Skin epidermis (tissue), 12 donors: ENCODE results near the gene PIGU.
"Not testable (repeated sequence)": the region's sequence is repeated elsewhere in the genome, so short reads cannot be mapped to it uniquely, and the experiment has no call there.

Source experiments
- H3K27ac ChIP-seq, 21 experiments: fragments of 200-600 bp; sonication (generic) in 11 of 21; one replicate each; pipeline ENCODE4 v1.5.0; 2020; ENCODE audit warnings: mild to moderate bottlenecking in 3 of 21, inconsistent platforms in 2 of 21, moderate library complexity in 2 of 21
- H3K4me3 ChIP-seq, 7 experiments: fragments of 200-600 bp; sonication (generic) in 2 of 7; one replicate each; pipeline ENCODE4 v1.5.0; 2020; ENCODE audit warnings: inconsistent platforms in 2 of 7, mild to moderate bottlenecking in 2 of 7, moderate library complexity in 1 of 7

Gene PIGU

GRCh38 chr20:34528921-34529297, 148.0 kb downstream of the PIGU start:
- Histone ChIP-seq H3K27ac (peak overlapping the region in 3 of 21 experiments; percentile 2 to 67 (median 20)), H3K4me3 (no peak overlapping the region)

- H3K27ac ChIP-seq = peak overlapping the region in 8 of 21 experiments; percentile 16 to 78 (median 62)
- no peak overlapping the region for H3K4me3 ChIP-seq
Measured at GRCh38 chr20:34527016-34527415, 149.9 kb downstream of the PIGU start.

- Histone ChIP-seq H3K4me3 (no peak overlapping the region), H3K27ac (peak overlapping the region in 17 of 21 experiments; percentile 19 to 79 (median 65))
Measured at GRCh38 chr20:34526466-34526865, 150.4 kb downstream of the PIGU start.

- no peak overlapping the region for H3K4me3 ChIP-seq
- peak overlapping the region in 19 of 21 experiments; percentile 19 to 79 (median 62) for H3K27ac ChIP-seq
Measured at GRCh38 chr20:34525709-34526416, 151.0 kb downstream of the PIGU start.

- Histone ChIP-seq H3K27ac (peak overlapping the region in 19 of 21 experiments; percentile 3 to 79 (median 62)), H3K4me3 (no peak overlapping the region)
Measured at GRCh38 chr20:34525342-34525708, 151.6 kb downstream of the PIGU start.

GRCh38 chr20:34524426-34524825, 152.5 kb downstream of the PIGU start:
- Histone ChIP-seq H3K4me3 (no peak overlapping the region), H3K27ac (peak overlapping the region in 6 of 21 experiments; percentile 48 to 78 (median 69))

- Histone ChIP-seq H3K4me3 (no peak overlapping the region), H3K27ac (peak overlapping the region in 13 of 21 experiments; percentile 1 to 76 (median 58))
Measured at GRCh38 chr20:34522969-34523871, 153.7 kb downstream of the PIGU start.

- not testable (repeated sequence) for H3K27ac ChIP-seq, H3K4me3 ChIP-seq
Measured at GRCh38 chr20:34519841-34520240, 157.1 kb downstream of the PIGU start.

- H3K27ac ChIP-seq, H3K4me3 ChIP-seq: not testable (repeated sequence)
Measured at GRCh38 chr20:34518863-34519262, 158.0 kb downstream of the PIGU start.

- Histone ChIP-seq H3K4me3 (peak overlapping the region; percentile 42 to 84 (median 61)), H3K27ac (peak overlapping the region; percentile 49 to 99 (median 94))
Measured at GRCh38 chr20:34517114-34517505, 159.8 kb downstream of the PIGU start.

GRCh38 chr20:34516247-34517113, 160.4 kb downstream of the PIGU start, which contains the start of gene DYNLRB1:
Gene DYNLRB1 (plus strand): TSS chr20:34516422. CDS start chr20:34516459, 37 bp downstream.
- H3K4me3 ChIP-seq = peak within 1 kb of the TSS; percentile 42 to 84 (median 61)
- peak within 1 kb of the TSS; percentile 49 to 99 (median 94) for H3K27ac ChIP-seq

- peak overlapping the region; percentile 42 to 84 (median 61) for H3K4me3 ChIP-seq
- peak overlapping the region; percentile 17 to 99 (median 94) for H3K27ac ChIP-seq
Measured at GRCh38 chr20:34515484-34516246, 161.2 kb downstream of the PIGU start.

- Histone ChIP-seq H3K4me3 (peak overlapping the region; percentile 42 to 84 (median 61)), H3K27ac (peak overlapping the region in 19 of 21 experiments; percentile 75 to 99 (median 94))
Measured at GRCh38 chr20:34514897-34515483, 161.9 kb downstream of the PIGU start.

- not testable (repeated sequence) for H3K4me3 ChIP-seq
- peak overlapping the region in 2 of 21 experiments; percentile 13 to 82 for H3K27ac ChIP-seq
Measured at GRCh38 chr20:34514034-34514433, 162.9 kb downstream of the PIGU start.

GRCh38 chr20:34512955-34513419, 163.9 kb downstream of the PIGU start:
- no peak overlapping the region for H3K4me3 ChIP-seq
- H3K27ac ChIP-seq = peak overlapping the region in 11 of 21 experiments; percentile 1 to 82 (median 38)

- H3K4me3 ChIP-seq = no peak overlapping the region
- H3K27ac ChIP-seq = peak overlapping the region in 11 of 21 experiments; percentile 1 to 82 (median 38)
Measured at GRCh38 chr20:34512266-34512954, 164.5 kb downstream of the PIGU start.

- peak overlapping the region in 5 of 21 experiments; percentile 1 to 82 (median 55) for H3K27ac ChIP-seq
Measured at GRCh38 chr20:34511891-34512265, 165.0 kb downstream of the PIGU start.

GRCh38 chr20:34510575-34510974, 166.3 kb downstream of the PIGU start:
- no peak overlapping the region for H3K4me3 ChIP-seq
- H3K27ac ChIP-seq = no peak overlapping the region

More at GRCh38 chr20:34511891-34512265, 165.0 kb downstream of the PIGU start:
- no peak overlapping the region for H3K4me3 ChIP-seq
